ENCODE data around the gene ACACA.

DNA sequence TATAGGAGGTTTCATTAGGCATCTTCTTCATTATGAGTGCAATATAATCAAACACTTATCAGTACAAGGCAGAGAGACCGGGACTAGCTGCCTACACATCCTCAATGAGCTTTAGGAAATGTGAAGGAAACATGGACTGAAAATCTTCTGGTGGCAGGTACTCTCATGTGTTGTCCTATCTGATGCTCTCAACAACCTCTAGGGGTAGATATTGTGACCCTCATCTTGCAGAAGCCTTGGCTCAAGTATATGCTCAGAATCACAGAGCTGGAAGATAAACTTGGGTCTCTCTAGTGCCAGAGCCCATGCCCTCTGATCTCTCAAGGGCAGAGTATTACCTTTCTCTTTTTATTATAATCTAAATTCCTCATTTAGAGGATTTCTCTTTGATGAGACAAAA, 212.4 kb downstream of the ACACA start:
- TF ChIP-seq, protein P1, sequence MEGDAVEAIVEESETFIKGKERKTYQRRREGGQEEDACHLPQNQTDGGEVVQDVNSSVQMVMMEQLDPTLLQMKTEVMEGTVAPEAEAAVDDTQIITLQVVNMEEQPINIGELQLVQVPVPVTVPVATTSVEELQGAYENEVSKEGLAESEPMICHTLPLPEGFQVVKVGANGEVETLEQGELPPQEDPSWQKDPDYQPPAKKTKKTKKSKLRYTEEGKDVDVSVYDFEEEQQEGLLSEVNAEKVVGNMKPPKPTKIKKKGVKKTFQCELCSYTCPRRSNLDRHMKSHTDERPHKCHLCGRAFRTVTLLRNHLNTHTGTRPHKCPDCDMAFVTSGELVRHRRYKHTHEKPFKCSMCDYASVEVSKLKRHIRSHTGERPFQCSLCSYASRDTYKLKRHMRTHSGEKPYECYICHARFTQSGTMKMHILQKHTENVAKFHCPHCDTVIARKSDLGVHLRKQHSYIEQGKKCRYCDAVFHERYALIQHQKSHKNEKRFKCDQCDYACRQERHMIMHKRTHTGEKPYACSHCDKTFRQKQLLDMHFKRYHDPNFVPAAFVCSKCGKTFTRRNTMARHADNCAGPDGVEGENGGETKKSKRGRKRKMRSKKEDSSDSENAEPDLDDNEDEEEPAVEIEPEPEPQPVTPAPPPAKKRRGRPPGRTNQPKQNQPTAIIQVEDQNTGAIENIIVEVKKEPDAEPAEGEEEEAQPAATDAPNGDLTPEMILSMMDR (IDR thresholded peaks at IDR 0.05; ENCODE audit: low read length): no peak; the same call in 1 of the 2 replicates
- TF ChIP-seq EZH2phosphoT487 (IDR thresholded peaks at IDR 0.05; ENCODE audit: low read length) (no peak), EZH2 (optimal IDR thresholded peaks at IDR 0.05; ENCODE audit: low read depth, low read length) (no peak)

Data from MM.1S (cell line).